ENCODE data around the gene WDR18.

WDR18 gene

GRCh38 chr19:973726-974563 lies 10.2 kb upstream of the WDR18 start:
- H3K4me3 ChIP-seq (ENCODE audit: low read depth, low read length) = no peak overlapping the region
- TF ChIP-seq CTCF (IDR thresholded peaks at IDR 0.05; ENCODE audit: low read depth, low read length) = no peak

- no peak overlapping the region for H3K4me3 ChIP-seq (ENCODE audit: low read depth, low read length)
- no peak for TF ChIP-seq CTCF (IDR thresholded peaks at IDR 0.05; ENCODE audit: low read depth, low read length)
Measured at GRCh38 chr19:974564-975257, 9.4 kb upstream of the WDR18 start.

GRCh38 chr19:976476-976875 lies 7.7 kb upstream of the WDR18 start:
- no peak for TF ChIP-seq CTCF (IDR thresholded peaks at IDR 0.05; ENCODE audit: low read depth, low read length)

GRCh38 chr19:977058-977464 lies 7.1 kb upstream of the WDR18 start:
- TF ChIP-seq CTCF (IDR thresholded peaks at IDR 0.05; ENCODE audit: low read depth, low read length) = no peak
- H3K4me3 ChIP-seq (ENCODE audit: low read depth, low read length) = no peak overlapping the region

More at GRCh38 chr19:976476-976875, 7.7 kb upstream of the WDR18 start:
- no peak overlapping the region for H3K4me3 ChIP-seq (ENCODE audit: low read depth, low read length)

GRCh38 chr19:979318-979741 lies 4.8 kb upstream of the WDR18 start:
- H3K4me3 ChIP-seq (ENCODE audit: low read depth, low read length) = no peak overlapping the region
- no peak for TF ChIP-seq CTCF (IDR thresholded peaks at IDR 0.05; ENCODE audit: low read depth, low read length)

GRCh38 chr19:980133-980998 lies 3.8 kb upstream of the WDR18 start:
- H3K4me3 ChIP-seq (ENCODE audit: low read depth, low read length) = no peak overlapping the region
- no peak for TF ChIP-seq CTCF (IDR thresholded peaks at IDR 0.05; ENCODE audit: low read depth, low read length)

Data from WI38 (cell line).